ENCODE data around the gene NCEH1.

Gene NCEH1

GRCh38 chr3:172582712-172583111 is 128.2 kb downstream of the NCEH1 start:
- DNase-seq (ENCODE audit: low read depth, low spot score), result no peak

GRCh38 chr3:172581757-172582166 is 129.1 kb downstream of the NCEH1 start:
- DNase-seq (ENCODE audit: low read depth, low spot score), result no peak

DNA sequence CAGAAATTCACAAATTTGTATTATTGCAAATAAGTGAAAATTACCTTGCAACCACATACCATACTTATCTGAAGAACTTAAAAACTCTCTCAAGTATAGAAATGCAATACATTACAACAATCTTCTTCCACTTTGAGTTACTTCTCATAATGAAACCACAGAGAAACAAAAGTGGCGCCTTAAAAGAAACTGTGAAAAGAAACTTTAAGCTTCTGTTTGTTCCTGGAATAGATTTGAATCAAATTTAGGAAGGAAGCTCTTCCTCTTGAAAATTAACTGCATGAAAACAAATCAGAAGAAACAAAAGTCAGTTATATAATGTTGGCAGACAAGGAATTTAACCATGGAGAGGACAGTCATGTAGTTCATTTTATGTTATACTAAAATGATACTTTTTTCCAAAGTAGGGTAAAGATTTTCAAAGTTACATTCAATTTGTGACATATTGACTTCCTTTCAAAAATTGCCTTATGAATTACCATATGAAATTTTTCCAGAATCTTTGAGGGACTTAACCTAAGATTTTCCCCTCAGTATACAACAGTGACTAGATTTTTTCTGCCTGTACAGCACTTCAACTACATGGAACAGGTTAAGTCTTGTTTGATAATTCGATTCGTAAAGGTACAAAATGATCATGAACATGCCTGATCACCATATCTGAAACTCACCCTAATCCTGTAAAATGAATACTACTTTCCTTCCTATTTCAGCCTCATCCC is 130.0 kb downstream of the NCEH1 start:
- DNase-seq (ENCODE audit: low read depth, low spot score), result no peak
